Neural cell (in vitro differentiated cells): ENCODE data around the gene VPS37C. TPM values are rescaled to one million over a fixed set of nuclear protein-coding genes. Genes with fewer than 3 reads are reported as not detected.

Experiments used
- H2AFZ ChIP-seq: fragments of 200-600, 300-800 bp; sonication (generic), shearing (Covaris generic); 2 replicates; pipeline ENCODE4 v1.6.0; 2014; ENCODE audit warnings: low read depth, mild to moderate bottlenecking, antibody characterized with exemption, low read length, moderate library complexity
- H3F3A ChIP-seq: fragments of 200-600 bp; shearing (Covaris generic); 2 replicates; pipeline ENCODE4 v1.6.1; 2016; ENCODE audit warnings: mild to moderate bottlenecking, moderate library complexity, mixed read lengths, antibody characterized with exemption, low read length; ENCODE audit not compliant: insufficient read depth, poor library complexity, severe bottlenecking
- H3K27ac ChIP-seq: fragments of 200-600, 300-800 bp; sonication (generic), shearing (Covaris generic); 2 replicates; pipeline ENCODE4 v1.5.1; 2014; ENCODE audit warnings: mild to moderate bottlenecking, low read length, moderate library complexity
- H3K27me3 ChIP-seq: fragments of 300-800, 200-600 bp; sonication (generic), shearing (Covaris generic); 2 replicates; pipeline ENCODE4 v1.6.0; 2014; ENCODE audit warnings: mild to moderate bottlenecking, low read depth, low read length, moderate library complexity; ENCODE audit not compliant: insufficient read depth
- H3K36me3 ChIP-seq: fragments of 300-800, 200-600 bp; sonication (generic), shearing (Covaris generic); 2 replicates; pipeline ENCODE4 v1.5.1; 2014; ENCODE audit warnings: mild to moderate bottlenecking, antibody characterized with exemption, low read length, moderate library complexity; ENCODE audit not compliant: insufficient read depth
- H3K4me2 ChIP-seq: fragments of 300-800, 200-600 bp; sonication (generic), shearing (Covaris generic); 2 replicates; pipeline ENCODE4 v1.6.0; 2014; ENCODE audit warnings: mild to moderate bottlenecking, low read length
- H3K4me3 ChIP-seq: fragments of 300-800, 200-600 bp; sonication (generic), shearing (Covaris generic); 2 replicates; pipeline ENCODE4 v1.5.1; 2014; ENCODE audit warnings: mild to moderate bottlenecking, low read length, moderate library complexity
- H3K79me2 ChIP-seq: fragments of 200-600 bp; shearing (Covaris generic); replicated peaks from 2 replicates; pipeline ENCODE4 v1.6.0; 2014; ENCODE audit warnings: mild to moderate bottlenecking, low read length, moderate library complexity; ENCODE audit not compliant: insufficient read depth
- H3K9ac ChIP-seq: fragments of 300-800, 200-600 bp; sonication (generic), shearing (Covaris generic); 2 replicates; pipeline ENCODE4 v1.6.1; 2016; ENCODE audit warnings: mild to moderate bottlenecking, low read length, mixed read lengths
- H3K9me2 ChIP-seq: fragments of 200-600 bp; shearing (Covaris generic); 2 replicates; pipeline ENCODE4 v1.6.1; 2016; ENCODE audit warnings: mild to moderate bottlenecking, low read length, mixed read lengths; ENCODE audit not compliant: insufficient read depth
- H3K9me3 ChIP-seq: fragments of 200-600, 300-800 bp; sonication (generic), shearing (Covaris generic); 2 replicates; pipeline ENCODE4 v1.6.1; 2016; ENCODE audit warnings: mild to moderate bottlenecking, mixed run types, low read length, moderate library complexity, mixed read lengths
- H4K20me1 ChIP-seq: fragments of 200-600 bp; shearing (Covaris generic); 2 replicates; pipeline ENCODE4 v1.6.1; 2016; ENCODE audit warnings: mild to moderate bottlenecking, mixed run types; ENCODE audit not compliant: insufficient read depth
- EP300 ChIP-seq: fragments of 450-650 bp; conservative IDR thresholded peaks from 2 replicates; pipeline ENCODE4 v1.6.1; 2014; ENCODE audit warnings: antibody characterized with exemption, mild to moderate bottlenecking, moderate library complexity; ENCODE audit not compliant: poor library complexity, severe bottlenecking
- EZH2 ChIP-seq: fragments of 200-600, 300-800 bp; shearing (Covaris generic), sonication (generic); IDR thresholded peaks from 2 replicates; pipeline ENCODE4 v1.6.1; 2014; ENCODE audit warnings: antibody characterized with exemption, low read length, borderline replicate concordance, mild to moderate bottlenecking; ENCODE audit not compliant: insufficient read depth, poor library complexity, severe bottlenecking
- MXI1 ChIP-seq: fragments of 450-650 bp; conservative IDR thresholded peaks from 2 replicates; pipeline ENCODE4 v1.6.1; 2014; ENCODE audit warnings: antibody characterized with exemption, mild to moderate bottlenecking; ENCODE audit not compliant: poor library complexity, severe bottlenecking
- POLR2AphosphoS5 ChIP-seq: IDR thresholded peaks from 2 replicates; pipeline ENCODE4 v1.6.1; 2012
- RAD21 ChIP-seq: fragments of 450-650 bp; conservative IDR thresholded peaks from 2 replicates; pipeline ENCODE4 v1.6.1; 2014; ENCODE audit warnings: antibody characterized with exemption, mild to moderate bottlenecking, moderate library complexity
- SMC3 ChIP-seq: fragments of 450-650 bp; conservative IDR thresholded peaks from 2 replicates; pipeline ENCODE4 v1.6.1; 2014; ENCODE audit warnings: antibody characterized with exemption, mild to moderate bottlenecking, moderate library complexity; ENCODE audit not compliant: poor library complexity
- TAF1 ChIP-seq: IDR thresholded peaks from 2 replicates; pipeline ENCODE4 v1.6.1; 2012; ENCODE audit warnings: low read depth
- polyA plus RNA-seq: library from polyadenylated mRNA; depleted of rRNA; stranded (reverse); fragments of >200 nt; gene quantifications from 2 replicates; pipeline ENCODE4 v1.2.3, GENCODE V29; 2014
- TF ChIP-seq, protein P1 (sequence below): IDR thresholded peaks from 2 replicates; pipeline ENCODE4 v1.6.1; 2012; ENCODE audit warnings: borderline replicate concordance
- TF ChIP-seq, protein P2 (sequence below): fragments of 450-650 bp; IDR thresholded peaks from 2 replicates; pipeline ENCODE4 v1.5.1; 2014; ENCODE audit warnings: antibody characterized with exemption, mild to moderate bottlenecking, moderate library complexity; ENCODE audit not compliant: poor library complexity, severe bottlenecking

The VPS37C gene
- polyA plus RNA-seq, 1 donor from 2014 or later, result 7.3 TPM

DNA sequence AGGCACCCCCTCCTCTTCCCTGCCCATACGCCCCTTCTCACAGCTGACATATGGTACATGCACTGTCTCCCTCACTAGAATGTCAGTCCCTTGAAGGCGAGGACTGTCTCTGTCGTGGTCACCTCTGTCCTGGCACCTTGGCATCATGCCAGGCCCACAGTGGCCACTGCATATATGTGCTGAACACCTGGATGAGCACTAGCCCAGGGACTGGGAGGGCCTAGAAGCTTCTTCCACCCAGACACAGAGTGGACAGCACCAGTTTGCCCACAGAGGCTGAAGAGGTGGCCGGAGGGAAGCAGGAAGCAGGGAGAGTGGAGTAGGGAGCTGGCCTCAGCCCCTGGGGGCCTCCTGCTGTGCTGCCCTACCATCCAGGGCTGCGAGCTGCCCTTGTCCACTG is 28.6 kb downstream of the VPS37C start:
- no peaks in the 10 kb centered on the region for H4K20me1 ChIP-seq

GRCh38 chr11:61131998-61132555 is 29.1 kb downstream of the VPS37C start:
- H3K9me2 ChIP-seq, result no peaks in the 10 kb centered on the region
- no peak overlapping the region for H3K4me2 ChIP-seq
- H2AFZ ChIP-seq, result no peak overlapping the region
- no peaks in the 10 kb centered on the region for H3K9me3 ChIP-seq
- H3K79me2 ChIP-seq, result no peaks in the 10 kb centered on the region
- no peaks in the 10 kb centered on the region for H3K27me3 ChIP-seq
- TF ChIP-seq RAD21, result no peak
- TF ChIP-seq EZH2, result no peak
- TF ChIP-seq POLR2AphosphoS5, result no peak
- no peak for TF ChIP-seq EP300
- TF ChIP-seq, protein P1, sequence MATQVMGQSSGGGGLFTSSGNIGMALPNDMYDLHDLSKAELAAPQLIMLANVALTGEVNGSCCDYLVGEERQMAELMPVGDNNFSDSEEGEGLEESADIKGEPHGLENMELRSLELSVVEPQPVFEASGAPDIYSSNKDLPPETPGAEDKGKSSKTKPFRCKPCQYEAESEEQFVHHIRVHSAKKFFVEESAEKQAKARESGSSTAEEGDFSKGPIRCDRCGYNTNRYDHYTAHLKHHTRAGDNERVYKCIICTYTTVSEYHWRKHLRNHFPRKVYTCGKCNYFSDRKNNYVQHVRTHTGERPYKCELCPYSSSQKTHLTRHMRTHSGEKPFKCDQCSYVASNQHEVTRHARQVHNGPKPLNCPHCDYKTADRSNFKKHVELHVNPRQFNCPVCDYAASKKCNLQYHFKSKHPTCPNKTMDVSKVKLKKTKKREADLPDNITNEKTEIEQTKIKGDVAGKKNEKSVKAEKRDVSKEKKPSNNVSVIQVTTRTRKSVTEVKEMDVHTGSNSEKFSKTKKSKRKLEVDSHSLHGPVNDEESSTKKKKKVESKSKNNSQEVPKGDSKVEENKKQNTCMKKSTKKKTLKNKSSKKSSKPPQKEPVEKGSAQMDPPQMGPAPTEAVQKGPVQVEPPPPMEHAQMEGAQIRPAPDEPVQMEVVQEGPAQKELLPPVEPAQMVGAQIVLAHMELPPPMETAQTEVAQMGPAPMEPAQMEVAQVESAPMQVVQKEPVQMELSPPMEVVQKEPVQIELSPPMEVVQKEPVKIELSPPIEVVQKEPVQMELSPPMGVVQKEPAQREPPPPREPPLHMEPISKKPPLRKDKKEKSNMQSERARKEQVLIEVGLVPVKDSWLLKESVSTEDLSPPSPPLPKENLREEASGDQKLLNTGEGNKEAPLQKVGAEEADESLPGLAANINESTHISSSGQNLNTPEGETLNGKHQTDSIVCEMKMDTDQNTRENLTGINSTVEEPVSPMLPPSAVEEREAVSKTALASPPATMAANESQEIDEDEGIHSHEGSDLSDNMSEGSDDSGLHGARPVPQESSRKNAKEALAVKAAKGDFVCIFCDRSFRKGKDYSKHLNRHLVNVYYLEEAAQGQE, result no peak
- no peak for TF ChIP-seq SMC3
- TF ChIP-seq, protein P2, sequence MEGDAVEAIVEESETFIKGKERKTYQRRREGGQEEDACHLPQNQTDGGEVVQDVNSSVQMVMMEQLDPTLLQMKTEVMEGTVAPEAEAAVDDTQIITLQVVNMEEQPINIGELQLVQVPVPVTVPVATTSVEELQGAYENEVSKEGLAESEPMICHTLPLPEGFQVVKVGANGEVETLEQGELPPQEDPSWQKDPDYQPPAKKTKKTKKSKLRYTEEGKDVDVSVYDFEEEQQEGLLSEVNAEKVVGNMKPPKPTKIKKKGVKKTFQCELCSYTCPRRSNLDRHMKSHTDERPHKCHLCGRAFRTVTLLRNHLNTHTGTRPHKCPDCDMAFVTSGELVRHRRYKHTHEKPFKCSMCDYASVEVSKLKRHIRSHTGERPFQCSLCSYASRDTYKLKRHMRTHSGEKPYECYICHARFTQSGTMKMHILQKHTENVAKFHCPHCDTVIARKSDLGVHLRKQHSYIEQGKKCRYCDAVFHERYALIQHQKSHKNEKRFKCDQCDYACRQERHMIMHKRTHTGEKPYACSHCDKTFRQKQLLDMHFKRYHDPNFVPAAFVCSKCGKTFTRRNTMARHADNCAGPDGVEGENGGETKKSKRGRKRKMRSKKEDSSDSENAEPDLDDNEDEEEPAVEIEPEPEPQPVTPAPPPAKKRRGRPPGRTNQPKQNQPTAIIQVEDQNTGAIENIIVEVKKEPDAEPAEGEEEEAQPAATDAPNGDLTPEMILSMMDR, result no peak
- no peak for TF ChIP-seq MXI1
- TF ChIP-seq TAF1, result no peak
- no peaks in the 10 kb centered on the region for H3F3A ChIP-seq
- H3K4me3 ChIP-seq, result no peak overlapping the region
- no peaks in the 10 kb centered on the region for H4K20me1 ChIP-seq
- H3K9ac ChIP-seq, result no peak overlapping the region
- no peak overlapping the region for H3K27ac ChIP-seq
- no peaks in the 10 kb centered on the region for H3K36me3 ChIP-seq

More for the DNA sequence above, 28.6 kb downstream of the VPS37C start:
- Histone ChIP-seq H3K27ac (no peak overlapping the region), H3K79me2 (no peaks in the 10 kb centered on the region), H3F3A (no peaks in the 10 kb centered on the region), H3K36me3 (no peaks in the 10 kb centered on the region), H3K4me3 (no peak overlapping the region), H3K9me2 (no peaks in the 10 kb centered on the region), H3K9me3 (no peaks in the 10 kb centered on the region), H3K27me3 (no peaks in the 10 kb centered on the region), H3K4me2 (no peak overlapping the region), H3K9ac (no peak overlapping the region), H2AFZ (no peak overlapping the region)
- TF ChIP-seq, protein P1, result no peak
- no peak for TF ChIP-seq MXI1
- TF ChIP-seq, protein P2, result no peak
- no peak for TF ChIP-seq SMC3
- no peak for TF ChIP-seq TAF1
- no peak for TF ChIP-seq EZH2
- no peak for TF ChIP-seq POLR2AphosphoS5
- TF ChIP-seq EP300, result no peak
- no peak for TF ChIP-seq RAD21
